H1 (cell line): ENCODE data around the gene RAB10. TPM values are rescaled to one million over a fixed set of nuclear protein-coding genes. Genes with fewer than 3 reads are reported as not detected.

ENCODE experiments used
- polyA plus RNA-seq, 7 experiments: library from polyadenylated mRNA; depleted of rRNA in 3 of 7; stranded (reverse) in 5 of 7; unstranded in 2 of 7; fragments of >200 nt in 5 of 7; fragments of 200-250 nt in 2 of 7; gene quantifications; 1 replicate in 5 of 7; 2 replicates in 1 of 7; 4 replicates in 1 of 7; pipeline versions ENCODE4 v1.2.1 to v1.2.3, GENCODE V29; 2011 to 2013; ENCODE audit warnings: missing spikeins in 2 of 7, mixed read lengths in 2 of 7
- total RNA-seq: library from RNA; stranded (reverse); fragmentation: NEBNext Ultra II Directional; extraction: Animal tissue kit (Norgen Biotek cat#: 25700); gene quantifications from 2 replicates; pipeline ENCODE4 v1.2.1, GENCODE V29; 2021
- TF ChIP-seq, protein P1 (sequence below), 3 experiments: IDR thresholded peaks; 1 replicate in 2 of 3; 2 replicates in 1 of 3; pipeline versions ENCODE4 v1.5.1 to v1.6.1; 2011; ENCODE audit warnings: low read length in 3 of 3, mild to moderate bottlenecking in 3 of 3, inconsistent platforms in 2 of 3, low read depth in 1 of 3, moderate library complexity in 1 of 3; ENCODE audit not compliant: insufficient read depth in 1 of 3; ENCODE audit errors: control extremely low read depth in 1 of 3

Gene RAB10
- total and polyA plus RNA-seq, 2 of the 8 experiments (the other 6 are each of a cell fraction or from before 2014, with no cell fraction given) = 42.6 to 136 TPM

DNA sequence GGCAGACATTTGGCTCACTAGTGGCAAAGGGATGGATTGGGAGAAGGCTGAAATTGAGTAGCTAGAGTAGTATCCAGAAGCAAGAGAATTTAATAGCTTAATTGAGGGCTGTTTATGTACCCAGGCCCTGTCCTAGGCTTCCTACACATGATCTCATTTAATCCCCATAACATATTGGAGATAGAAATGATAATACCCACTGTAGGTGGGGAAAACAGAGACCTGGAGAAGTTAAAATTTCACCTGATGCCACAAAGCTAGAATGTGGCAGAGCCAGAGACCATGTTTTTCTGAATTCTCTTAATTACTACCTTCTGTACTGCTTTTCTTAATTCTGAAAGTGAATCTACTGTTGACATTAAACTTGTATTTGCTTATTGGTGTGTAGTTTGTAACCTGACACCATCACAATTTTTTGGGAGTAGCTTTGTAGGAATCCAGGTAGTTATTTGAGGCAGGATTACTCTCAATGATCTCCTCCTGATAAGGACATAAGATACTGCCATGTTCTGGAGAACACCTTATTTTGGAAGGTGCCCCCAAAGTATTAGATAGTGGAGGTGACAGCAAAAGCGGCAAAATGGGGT lies 42.2 kb downstream of the RAB10 start (continued):
- TF ChIP-seq, protein P1, sequence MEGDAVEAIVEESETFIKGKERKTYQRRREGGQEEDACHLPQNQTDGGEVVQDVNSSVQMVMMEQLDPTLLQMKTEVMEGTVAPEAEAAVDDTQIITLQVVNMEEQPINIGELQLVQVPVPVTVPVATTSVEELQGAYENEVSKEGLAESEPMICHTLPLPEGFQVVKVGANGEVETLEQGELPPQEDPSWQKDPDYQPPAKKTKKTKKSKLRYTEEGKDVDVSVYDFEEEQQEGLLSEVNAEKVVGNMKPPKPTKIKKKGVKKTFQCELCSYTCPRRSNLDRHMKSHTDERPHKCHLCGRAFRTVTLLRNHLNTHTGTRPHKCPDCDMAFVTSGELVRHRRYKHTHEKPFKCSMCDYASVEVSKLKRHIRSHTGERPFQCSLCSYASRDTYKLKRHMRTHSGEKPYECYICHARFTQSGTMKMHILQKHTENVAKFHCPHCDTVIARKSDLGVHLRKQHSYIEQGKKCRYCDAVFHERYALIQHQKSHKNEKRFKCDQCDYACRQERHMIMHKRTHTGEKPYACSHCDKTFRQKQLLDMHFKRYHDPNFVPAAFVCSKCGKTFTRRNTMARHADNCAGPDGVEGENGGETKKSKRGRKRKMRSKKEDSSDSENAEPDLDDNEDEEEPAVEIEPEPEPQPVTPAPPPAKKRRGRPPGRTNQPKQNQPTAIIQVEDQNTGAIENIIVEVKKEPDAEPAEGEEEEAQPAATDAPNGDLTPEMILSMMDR (IDR thresholded peaks at IDR 0.05; ENCODE audit: control extremely low read depth in 1 of 3, insufficient read depth in 1 of 3, low read depth in 1 of 3, low read length in 3 of 3) = no peak
